Neural progenitor cell (in vitro differentiated cells): ENCODE results near the gene ANXA2.

Experiments
- EZH2 ChIP-seq: fragments of 200-600 bp; sonication (generic); IDR thresholded peaks from 2 replicates; pipeline ENCODE4 v1.6.1; 2017; ENCODE audit warnings: antibody characterized with exemption, mild to moderate bottlenecking, moderate library complexity
- TF ChIP-seq, protein P1 (sequence below): fragments of 200-600 bp; sonication (generic); IDR thresholded peaks from 2 replicates; pipeline ENCODE4 v1.5.1; 2017; ENCODE audit warnings: antibody characterized with exemption, mild to moderate bottlenecking

DNA sequence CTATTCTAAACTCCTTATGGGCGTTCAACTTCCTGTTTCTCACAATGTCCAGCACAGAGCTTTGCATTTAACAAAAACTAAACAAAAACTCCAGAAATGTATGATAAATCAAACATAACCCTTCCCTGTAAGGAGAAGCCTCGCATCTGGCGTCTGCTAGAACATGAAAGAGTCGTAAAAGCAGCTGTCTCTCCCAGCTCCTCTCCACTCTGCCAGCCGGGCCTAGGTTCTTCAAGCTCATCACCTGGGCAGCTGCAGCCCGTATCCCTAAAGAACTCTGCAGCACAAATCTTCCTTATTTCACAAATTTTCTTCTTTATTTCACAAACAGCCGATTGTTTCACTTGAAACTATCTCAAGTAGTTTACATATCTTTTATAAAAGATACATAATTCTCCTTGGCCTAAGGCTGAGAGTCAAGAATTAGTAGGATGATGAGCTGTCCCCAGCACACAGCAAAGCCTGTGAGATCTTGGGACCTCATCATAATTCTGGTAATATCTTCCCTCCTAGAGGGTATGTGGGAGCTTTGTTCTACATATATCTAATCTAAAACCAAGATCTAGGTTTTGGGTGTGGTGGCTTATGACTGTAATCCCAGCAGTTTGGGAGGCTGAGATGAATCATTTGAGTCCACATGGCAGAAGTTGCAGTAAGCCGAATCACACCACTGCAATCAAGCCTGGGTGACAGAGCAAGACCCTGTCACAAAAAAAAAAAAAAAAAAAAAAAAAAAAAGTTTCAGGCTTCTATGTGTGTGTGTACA, 35.3 kb downstream of the ANXA2 start:
- TF ChIP-seq EZH2: no peak
- TF ChIP-seq, protein P1, sequence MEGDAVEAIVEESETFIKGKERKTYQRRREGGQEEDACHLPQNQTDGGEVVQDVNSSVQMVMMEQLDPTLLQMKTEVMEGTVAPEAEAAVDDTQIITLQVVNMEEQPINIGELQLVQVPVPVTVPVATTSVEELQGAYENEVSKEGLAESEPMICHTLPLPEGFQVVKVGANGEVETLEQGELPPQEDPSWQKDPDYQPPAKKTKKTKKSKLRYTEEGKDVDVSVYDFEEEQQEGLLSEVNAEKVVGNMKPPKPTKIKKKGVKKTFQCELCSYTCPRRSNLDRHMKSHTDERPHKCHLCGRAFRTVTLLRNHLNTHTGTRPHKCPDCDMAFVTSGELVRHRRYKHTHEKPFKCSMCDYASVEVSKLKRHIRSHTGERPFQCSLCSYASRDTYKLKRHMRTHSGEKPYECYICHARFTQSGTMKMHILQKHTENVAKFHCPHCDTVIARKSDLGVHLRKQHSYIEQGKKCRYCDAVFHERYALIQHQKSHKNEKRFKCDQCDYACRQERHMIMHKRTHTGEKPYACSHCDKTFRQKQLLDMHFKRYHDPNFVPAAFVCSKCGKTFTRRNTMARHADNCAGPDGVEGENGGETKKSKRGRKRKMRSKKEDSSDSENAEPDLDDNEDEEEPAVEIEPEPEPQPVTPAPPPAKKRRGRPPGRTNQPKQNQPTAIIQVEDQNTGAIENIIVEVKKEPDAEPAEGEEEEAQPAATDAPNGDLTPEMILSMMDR: no peak
